IMR-90 (cell line): ENCODE measurements around the gene SIPA1L3. TPM values are rescaled to one million over a fixed set of nuclear protein-coding genes. Genes with fewer than 3 reads are reported as not detected.

ENCODE experiments used
- ATAC-seq: fragments of 200-7000 bp; cut with Tn5 transposase; 2 replicates; pipeline ENCODE4 v1.9.1; 2020; ENCODE audit warnings: low read depth, mild to moderate bottlenecking, moderate library complexity
- BruUV-seq: library from RNA; stranded (reverse); fragments of 400-500 nt; replicated peaks from 2 replicates; lab custom pipeline; 2021; lab: Mats Ljungman, UMichigan
- CTCF ChIA-PET: fragments of 300-600 bp; formaldehyde crosslinking; extraction: SDS; loops from one replicate; lab custom pipeline; 2021; ENCODE audit warnings: antibody characterized with exemption; lab: Yijun Ruan, JAX
- POLR2A ChIA-PET: fragments of 300-600 bp; sonication (Branson Sonifier 250); formaldehyde crosslinking; loops from one replicate; lab custom pipeline; 2022; ENCODE audit warnings: antibody characterized with exemption; ENCODE audit not compliant: unreplicated experiment; lab: Charles Lee
- DNase-seq: peaks from one replicate; pipeline ENCODE4 v3.0.0; 2013
- H2AFZ ChIP-seq: replicated peaks from 2 replicates; pipeline ENCODE3; 2013; ENCODE audit warnings: low read length, mild to moderate bottlenecking; ENCODE audit not compliant: poor library complexity
- H2AK5ac ChIP-seq: 2 replicates; pipeline ENCODE4 v1.6.1; 2013; ENCODE audit warnings: low read depth, low read length, inconsistent platforms
- H2AK9ac ChIP-seq: replicated peaks from 2 replicates; pipeline ENCODE3; 2013; ENCODE audit warnings: mild to moderate bottlenecking, low read depth, low read length, moderate library complexity; ENCODE audit not compliant: poor library complexity
- H2BK120ac ChIP-seq: 2 replicates; pipeline ENCODE4 v1.6.1; 2013; ENCODE audit warnings: low read depth, low read length, inconsistent platforms
- H2BK15ac ChIP-seq: 3 replicates; pipeline ENCODE4 v1.6.1; 2013; ENCODE audit warnings: low read depth, low read length, inconsistent platforms
- H2BK20ac ChIP-seq: 2 replicates; pipeline ENCODE4 v1.6.1; 2013; ENCODE audit warnings: low read depth, mild to moderate bottlenecking, inconsistent platforms, low read length, moderate library complexity
- H2BK5ac ChIP-seq: 2 replicates; pipeline ENCODE4 v1.6.1; 2013; ENCODE audit warnings: mild to moderate bottlenecking, low read depth, low read length, inconsistent platforms; ENCODE audit not compliant: poor library complexity, severe bottlenecking
- H3K14ac ChIP-seq: replicated peaks from 2 replicates; pipeline ENCODE4 v1.6.1; 2013; ENCODE audit warnings: low read depth, low read length, inconsistent platforms
- H3K18ac ChIP-seq: 2 replicates; pipeline ENCODE4 v1.6.1; 2013; ENCODE audit warnings: low read depth, low read length, control low read depth
- H3K23ac ChIP-seq: 2 replicates; pipeline ENCODE4 v1.6.1; 2013; ENCODE audit warnings: low read depth, low read length, inconsistent platforms
- H3K27ac ChIP-seq: 2 replicates; pipeline ENCODE4 v1.5.1; 2013; ENCODE audit warnings: mild to moderate bottlenecking, control low read depth, low read length; ENCODE audit not compliant: insufficient read depth
- H3K27me3 ChIP-seq: 2 replicates; pipeline ENCODE4 v1.6.1; 2013; ENCODE audit warnings: low read length; ENCODE audit not compliant: control insufficient read depth, insufficient read depth
- H3K36me3 ChIP-seq: 2 replicates; pipeline ENCODE4 v1.6.1; 2013; ENCODE audit warnings: low read length, mixed read lengths; ENCODE audit not compliant: control insufficient read depth, insufficient read depth
- H3K4ac ChIP-seq: 2 replicates; pipeline ENCODE4 v1.6.1; 2013; ENCODE audit warnings: low read depth, low read length, inconsistent platforms
- H3K4me1 ChIP-seq: 2 replicates; pipeline ENCODE4 v1.6.1; 2013; ENCODE audit warnings: low read length, mixed read lengths; ENCODE audit not compliant: control insufficient read depth, insufficient read depth
- H3K4me2 ChIP-seq: 2 replicates; pipeline ENCODE4 v1.6.1; 2013; ENCODE audit warnings: low read depth, mild to moderate bottlenecking, control low read depth, low read length, moderate library complexity
- H3K4me3 ChIP-seq: 2 replicates; pipeline ENCODE4 v1.5.1; 2013; ENCODE audit warnings: low read depth, mild to moderate bottlenecking, control low read depth, low read length, moderate library complexity; ENCODE audit not compliant: insufficient read depth
- H3K56ac ChIP-seq: 2 replicates; pipeline ENCODE4 v1.6.1; 2013; ENCODE audit warnings: low read length, inconsistent platforms; ENCODE audit not compliant: insufficient read depth; ENCODE audit errors: extremely low read depth
- H3K79me1 ChIP-seq, 2 experiments: 2 replicates each; pipeline ENCODE4 v1.6.1; 2013; ENCODE audit warnings: low read length in 2 of 2, inconsistent platforms in 1 of 2, low read depth in 1 of 2
- H3K9ac ChIP-seq: 2 replicates; pipeline ENCODE4 v1.6.1; 2013; ENCODE audit warnings: low read depth, low read length, control low read depth
- H3K9me1 ChIP-seq: 2 replicates; pipeline ENCODE4 v1.6.1; 2013; ENCODE audit warnings: low read length, inconsistent platforms; ENCODE audit not compliant: insufficient read depth
- H3K9me3 ChIP-seq: 2 replicates; pipeline ENCODE4 v1.6.1; 2013; ENCODE audit warnings: low read length; ENCODE audit not compliant: control insufficient read depth, insufficient read depth
- H4K20me1 ChIP-seq: 2 replicates; pipeline ENCODE4 v1.6.1; 2013; ENCODE audit warnings: low read length, inconsistent platforms; ENCODE audit not compliant: insufficient read depth
- H4K5ac ChIP-seq: 2 replicates; pipeline ENCODE4 v1.6.1; 2013; ENCODE audit warnings: mild to moderate bottlenecking, low read depth, low read length, control low read depth
- H4K8ac ChIP-seq, 2 experiments: 2 replicates each; pipeline ENCODE4 v1.6.1; 2013; ENCODE audit warnings: low read depth in 2 of 2, low read length in 2 of 2, control low read depth in 1 of 2, inconsistent platforms in 1 of 2
- H4K91ac ChIP-seq: 2 replicates; pipeline ENCODE4 v1.6.1; 2013; ENCODE audit warnings: low read depth, low read length, inconsistent platforms; ENCODE audit not compliant: insufficient read depth
- BHLHE40 ChIP-seq: fragments of 150-350 bp; IDR thresholded peaks from 2 replicates; pipeline ENCODE4 v1.6.1; 2016; ENCODE audit warnings: mild to moderate bottlenecking, low read depth, low read length
- CEBPB ChIP-seq: IDR thresholded peaks from 2 replicates; pipeline ENCODE4 v1.6.1; 2012; ENCODE audit warnings: low read depth, low read length, improper control_type of control experiment
- FOS ChIP-seq: fragments of 150-350 bp; IDR thresholded peaks from 2 replicates; pipeline ENCODE4 v1.6.1; 2016; ENCODE audit warnings: low read depth, low read length
- MAFK ChIP-seq: IDR thresholded peaks from 2 replicates; pipeline ENCODE4 v1.6.1; 2012; ENCODE audit warnings: low read depth, low read length, improper control_type of control experiment
- MAZ ChIP-seq: IDR thresholded peaks from 2 replicates; pipeline ENCODE4 v1.6.1; 2012; ENCODE audit warnings: low read depth, mild to moderate bottlenecking, low read length, improper control_type of control experiment, moderate library complexity, borderline replicate concordance
- MXI1 ChIP-seq: IDR thresholded peaks from 2 replicates; pipeline ENCODE4 v1.6.1; 2012; ENCODE audit warnings: low read depth, mild to moderate bottlenecking, low read length, moderate library complexity, borderline replicate concordance
- NFE2L2 ChIP-seq: fragments of 150-350 bp; IDR thresholded peaks from 2 replicates; pipeline ENCODE4 v1.6.1; 2016; ENCODE audit warnings: low read depth, mild to moderate bottlenecking, low read length
- RAD21 ChIP-seq: IDR thresholded peaks from 2 replicates; pipeline ENCODE4 v1.6.1; 2012; ENCODE audit warnings: low read length, improper control_type of control experiment
- RCOR1 ChIP-seq: IDR thresholded peaks from 2 replicates; pipeline ENCODE4 v1.6.1; 2012; ENCODE audit warnings: mild to moderate bottlenecking, low read length, improper control_type of control experiment; ENCODE audit not compliant: insufficient replicate concordance
- RFX5 ChIP-seq: IDR thresholded peaks from 2 replicates; pipeline ENCODE4 v1.8.0; 2012; ENCODE audit warnings: low read depth, mild to moderate bottlenecking, low read length, moderate library complexity
- SMC3 ChIP-seq: fragments of 150-350 bp; IDR thresholded peaks from 2 replicates; pipeline ENCODE4 v1.6.1; 2016; ENCODE audit warnings: low read depth, mild to moderate bottlenecking, antibody characterized with exemption, low read length, moderate library complexity
- WGBS, 2 experiments: methylation state at CpG; one replicate each; pipeline versions ENCODE4 v1.1.5 to v1.1.7; 2013; ENCODE audit warnings: missing lambda C conversion rate in 2 of 2; ENCODE audit not compliant: insufficient read length in 1 of 2; ENCODE audit errors: extremely low coverage in 2 of 2; 5-methylcytosine and 5-hydroxymethylcytosine counted together
- dilution Hi-C: fragments of 300-500 bp; cut with HindIII; formaldehyde crosslinking; loops from one replicate; pipeline ENCODE4 v1.14.3; 2018; ENCODE audit warnings: low sequenced_read_pairs; ENCODE audit not compliant: unreplicated experiment
- in situ Hi-C: fragments of 300-500 bp; cut with MboI; formaldehyde crosslinking; loops from 3 replicates; pipeline ENCODE4 v1.14.3; 2019; ENCODE audit warnings: low sequenced_read_pairs, inconsistent platforms, mixed read lengths
- intact Hi-C: fragments of 100-400 bp; cut with micrococcal nuclease; formaldehyde crosslinking; loops from 2 replicates; pipeline ENCODE4 v1.10.0; 2022
- polyA plus RNA-seq, 3 experiments: library from polyadenylated mRNA; depleted of rRNA; stranded (reverse); fragments of >200 nt; gene quantifications; 2 replicates each; pipeline ENCODE4 v1.2.3, GENCODE V29; 2012; ENCODE audit warnings: low replicate concordance in 1 of 3
- total RNA-seq: library from RNA; depleted of rRNA; stranded (reverse); fragments of >200 nt; gene quantifications from 2 replicates; pipeline ENCODE4 v1.2.3, GENCODE V29; 2012
- TF ChIP-seq, protein P1 (sequence below): fragments of 150-350 bp; IDR thresholded peaks from 2 replicates; pipeline ENCODE4 v1.6.1; 2016; ENCODE audit warnings: low read depth, mild to moderate bottlenecking, low read length, moderate library complexity, borderline replicate concordance
- TF ChIP-seq, protein P2 (sequence below): fragments of 150-350 bp; IDR thresholded peaks from 2 replicates; pipeline ENCODE4 v1.6.1; 2017; ENCODE audit warnings: mild to moderate bottlenecking, antibody characterized with exemption, low read length, low read depth

The SIPA1L3 gene
- total and polyA plus RNA-seq, 2 of the 4 experiments (the other 2 are of a cell fraction) = 4.1 to 9.4 TPM

DNA sequence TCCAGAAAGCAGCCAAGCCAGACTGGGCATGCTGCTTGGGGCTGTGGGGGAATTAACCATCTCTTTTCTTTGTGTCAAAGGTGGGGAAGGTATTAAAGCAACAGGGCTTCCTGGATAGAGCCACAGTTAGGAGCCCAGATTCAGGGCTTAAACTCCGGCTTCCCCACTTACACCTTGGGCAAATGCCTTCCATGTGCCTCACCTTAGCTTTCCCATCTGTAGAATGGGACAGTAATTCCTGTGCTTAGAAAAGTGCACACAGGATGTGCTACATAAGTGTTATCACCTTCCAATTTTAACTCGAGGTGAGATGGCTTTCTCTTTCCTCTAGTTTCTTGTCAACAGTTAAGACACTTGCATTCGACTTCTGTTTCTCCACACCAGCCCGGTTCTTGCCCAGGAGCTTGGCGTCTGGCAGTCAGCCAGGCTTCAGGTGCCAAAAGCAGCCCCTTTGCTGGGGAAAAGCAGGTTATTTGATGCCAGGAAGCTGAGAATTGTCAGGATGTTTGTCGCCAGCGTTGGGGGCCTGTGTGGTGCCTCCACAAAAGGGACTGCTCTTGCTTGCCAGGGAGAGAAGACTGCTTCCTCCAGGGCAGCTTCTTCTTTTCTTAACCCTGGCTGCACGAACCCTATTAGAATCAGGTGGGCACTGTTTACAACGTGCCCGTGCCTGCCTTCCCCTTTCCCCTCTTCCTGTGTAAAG, 79.2 kb downstream of the SIPA1L3 start:
- H3K27ac ChIP-seq = no peak overlapping the region
- no peak overlapping the region; the same call in 1 of the 2 replicates for H2BK20ac ChIP-seq
- dilution Hi-C loops (no loop called here), intact Hi-C loops (no loop called here), in situ Hi-C loops (no loop called here)
- ChIA-PET POLR2A (no interaction called here), CTCF (interaction anchor here (1.2 kb wide), 2 partner anchors 13 to 79 kb away, joined by 3 to 4 read pairs; partner anchors contain the start of gene SIPA1L3)
- no peaks in the 10 kb centered on the region for H3K9me3 ChIP-seq
- H3K79me1 ChIP-seq = peaks cover 57 to 99% of the 10 kb centered on the region in 2 experiments
- H3K4me3 ChIP-seq = no peak overlapping the region
- H2BK5ac ChIP-seq = no peak overlapping the region
- no peak for ATAC-seq
- H2BK120ac ChIP-seq = peak overlapping the region; percentile 43; the same call in 1 of the 2 replicates
- 0 out of 2 replicates have a peak overlapping the region, but pooled peaks have one; percentile 26 for H3K14ac ChIP-seq
- TF ChIP-seq MXI1 = no peak
- no peak for TF ChIP-seq SMC3
- TF ChIP-seq RAD21 = no peak
- TF ChIP-seq FOS = no peak
- no peak for TF ChIP-seq NFE2L2
- TF ChIP-seq RFX5 = no peak
- TF ChIP-seq CEBPB = no peak
- TF ChIP-seq MAFK = no peak
- no peak for TF ChIP-seq RCOR1
- TF ChIP-seq MAZ = no peak
- TF ChIP-seq, protein P1, sequence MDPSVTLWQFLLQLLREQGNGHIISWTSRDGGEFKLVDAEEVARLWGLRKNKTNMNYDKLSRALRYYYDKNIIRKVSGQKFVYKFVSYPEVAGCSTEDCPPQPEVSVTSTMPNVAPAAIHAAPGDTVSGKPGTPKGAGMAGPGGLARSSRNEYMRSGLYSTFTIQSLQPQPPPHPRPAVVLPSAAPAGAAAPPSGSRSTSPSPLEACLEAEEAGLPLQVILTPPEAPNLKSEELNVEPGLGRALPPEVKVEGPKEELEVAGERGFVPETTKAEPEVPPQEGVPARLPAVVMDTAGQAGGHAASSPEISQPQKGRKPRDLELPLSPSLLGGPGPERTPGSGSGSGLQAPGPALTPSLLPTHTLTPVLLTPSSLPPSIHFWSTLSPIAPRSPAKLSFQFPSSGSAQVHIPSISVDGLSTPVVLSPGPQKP = no peak
- TF ChIP-seq BHLHE40 = no peak
- TF ChIP-seq, protein P2, sequence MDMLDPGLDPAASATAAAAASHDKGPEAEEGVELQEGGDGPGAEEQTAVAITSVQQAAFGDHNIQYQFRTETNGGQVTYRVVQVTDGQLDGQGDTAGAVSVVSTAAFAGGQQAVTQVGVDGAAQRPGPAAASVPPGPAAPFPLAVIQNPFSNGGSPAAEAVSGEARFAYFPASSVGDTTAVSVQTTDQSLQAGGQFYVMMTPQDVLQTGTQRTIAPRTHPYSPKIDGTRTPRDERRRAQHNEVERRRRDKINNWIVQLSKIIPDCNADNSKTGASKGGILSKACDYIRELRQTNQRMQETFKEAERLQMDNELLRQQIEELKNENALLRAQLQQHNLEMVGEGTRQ = no peak
- H3K4me1 ChIP-seq = peaks cover 21% of the 10 kb centered on the region
- peak overlapping the region; percentile 20 for H2AK9ac ChIP-seq
- no peak overlapping the region for H4K5ac ChIP-seq
- H3K56ac ChIP-seq = no peak overlapping the region
- no TSS peak for BruUV-seq
- peak overlapping the region; percentile 52 for H2AFZ ChIP-seq
- no peak overlapping the region for H3K23ac ChIP-seq
- peak overlapping the region in 1 of 2 experiments; percentile 10; a peak in 1 of 4 replicates for H4K8ac ChIP-seq
- H3K27me3 ChIP-seq = no peaks in the 10 kb centered on the region
- no peaks in the 10 kb centered on the region for H4K20me1 ChIP-seq
- no peak overlapping the region for H3K9ac ChIP-seq
- no peak for DNase-seq
- H3K18ac ChIP-seq = no peak overlapping the region
- no peak overlapping the region for H3K4me2 ChIP-seq
- no peak overlapping the region for H2BK15ac ChIP-seq
- peaks cover 41% of the 10 kb centered on the region for H3K9me1 ChIP-seq
- WGBS, 2 experiments = no CpG with 5 or more reads among the region's 10 CpGs
- no peaks in the 10 kb centered on the region for H3K36me3 ChIP-seq
- H3K4ac ChIP-seq = peak overlapping the region; percentile 57
- H2AK5ac ChIP-seq = peak overlapping the region; percentile 60
- H4K91ac ChIP-seq = no peak overlapping the region; the same call in 1 of the 2 replicates
